ENCODE measurements around the gene ZNF790.
A peak's percentile ranks its signal among the peaks of the same experiment; 100 is the strongest.
"Not testable (repeated sequence)": the region's sequence is repeated elsewhere in the genome, so short reads cannot be mapped to it uniquely, and the experiment has no call there.

Gene ZNF790

DNA sequence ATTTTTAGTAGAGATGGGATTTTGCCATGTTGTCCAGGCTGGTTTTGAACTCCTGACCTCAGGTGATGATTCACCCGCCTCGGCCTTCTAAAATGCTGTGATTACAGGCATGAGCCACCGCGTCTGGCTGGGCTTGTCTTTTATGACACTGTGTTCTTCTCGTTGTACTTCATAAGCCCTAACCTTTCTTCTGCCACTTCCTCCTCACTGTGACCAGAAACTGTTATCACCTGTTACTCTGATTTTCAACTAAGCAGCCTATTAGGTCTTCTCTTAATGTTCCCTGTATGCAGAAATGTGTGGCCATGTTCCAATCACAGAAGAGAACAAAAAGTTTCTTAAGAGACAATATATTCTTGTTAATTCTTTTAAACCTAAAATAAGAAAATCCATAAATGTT, 16.4 kb downstream of the ZNF790 start:
- TF ChIP-seq CTCF (IDR thresholded peaks at IDR 0.05; ENCODE audit: low read depth, low read length, missing control alignments): no peak

GRCh38 chr19:36819130-36819630, 19.0 kb downstream of the ZNF790 start:
- no peak for TF ChIP-seq CTCF (IDR thresholded peaks at IDR 0.05; ENCODE audit: low read depth, low read length, missing control alignments)
- H3K27me3 ChIP-seq (replicated peaks): no peaks in the 10 kb centered on the region
- no peak overlapping the region for H3K27ac ChIP-seq
- in situ Hi-C loops (cut with HindIII; ENCODE audit: low pct_ligation_motif_present, low sequenced_read_pairs): no loop called here
- peaks cover 44% of the 10 kb centered on the region for H3K36me3 ChIP-seq (replicated peaks)
- no peak for DNase-seq
- no peak overlapping the region for H3K4me3 ChIP-seq (ENCODE audit: low read depth, low read length)

More for the DNA sequence above, 16.4 kb downstream of the ZNF790 start:
- Histone ChIP-seq H3K4me3 (ENCODE audit: low read depth, low read length) (no peak overlapping the region), H3K27ac (no peak overlapping the region), H3K27me3 (replicated peaks) (no peaks in the 10 kb centered on the region), H3K36me3 (replicated peaks) (peaks cover 57% of the 10 kb centered on the region)
- no peak for DNase-seq
- in situ Hi-C loops (cut with HindIII; ENCODE audit: low pct_ligation_motif_present, low sequenced_read_pairs): no loop called here

GRCh38 chr19:36807029-36807428, 31.2 kb downstream of the ZNF790 start:
- in situ Hi-C loops (cut with HindIII; ENCODE audit: low pct_ligation_motif_present, low sequenced_read_pairs): no loop called here
- no peak for DNase-seq

DNA sequence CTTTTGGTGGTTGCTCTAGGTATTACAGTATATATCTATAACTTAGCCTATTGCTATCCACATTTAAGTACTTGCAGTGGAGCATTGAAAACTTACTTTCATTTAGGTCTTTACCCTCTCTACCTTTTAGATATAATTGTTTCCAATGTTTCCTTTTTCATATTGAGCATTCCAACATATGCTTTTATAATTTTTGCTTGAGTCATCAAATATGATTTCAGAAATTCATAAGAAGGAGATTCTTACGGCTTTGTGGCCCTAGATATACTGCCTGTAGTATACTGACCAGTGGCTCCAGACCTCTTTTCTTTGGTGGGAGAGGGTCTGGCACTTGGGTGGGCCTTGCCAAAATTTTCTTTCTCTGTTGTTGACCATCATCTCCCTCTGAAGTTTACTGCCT, 32.8 kb downstream of the ZNF790 start:
- in situ Hi-C loops (cut with HindIII; ENCODE audit: low pct_ligation_motif_present, low sequenced_read_pairs): no loop called here
- Histone ChIP-seq H3K27me3 (replicated peaks) (no peaks in the 10 kb centered on the region), H3K27ac (no peak overlapping the region), H3K4me3 (ENCODE audit: low read depth, low read length) (no peak overlapping the region), H3K36me3 (replicated peaks) (peaks cover 4% of the 10 kb centered on the region)
- no peak for TF ChIP-seq CTCF (IDR thresholded peaks at IDR 0.05; ENCODE audit: low read depth, low read length, missing control alignments)
- DNase-seq: no peak

More at GRCh38 chr19:36807029-36807428, 31.2 kb downstream of the ZNF790 start:
- no peak overlapping the region for H3K27ac ChIP-seq
- no peak overlapping the region for H3K4me3 ChIP-seq (ENCODE audit: low read depth, low read length)
- H3K27me3 ChIP-seq (replicated peaks): no peaks in the 10 kb centered on the region
- TF ChIP-seq CTCF (IDR thresholded peaks at IDR 0.05; ENCODE audit: low read depth, low read length, missing control alignments): no peak
- H3K36me3 ChIP-seq (replicated peaks): peaks cover 4% of the 10 kb centered on the region

GRCh38 chr19:36797786-36798108, 40.4 kb downstream of the ZNF790 start:
- in situ Hi-C loops (cut with HindIII; ENCODE audit: low pct_ligation_motif_present, low sequenced_read_pairs): no loop called here
- H3K4me3 ChIP-seq (ENCODE audit: low read depth, low read length): peak overlapping the region; percentile 96
- no peak for DNase-seq
- peak overlapping the region; percentile 83 for H3K27ac ChIP-seq
- no peak for TF ChIP-seq CTCF (IDR thresholded peaks at IDR 0.05; ENCODE audit: low read depth, low read length, missing control alignments)
- H3K27me3 ChIP-seq (replicated peaks): no peaks in the 10 kb centered on the region
- H3K36me3 ChIP-seq (replicated peaks): peaks cover 4% of the 10 kb centered on the region

- no peak for TF ChIP-seq CTCF (IDR thresholded peaks at IDR 0.05; ENCODE audit: low read depth, low read length, missing control alignments)
- in situ Hi-C loops (cut with HindIII; ENCODE audit: low pct_ligation_motif_present, low sequenced_read_pairs): no loop called here
- Histone ChIP-seq H3K4me3 (ENCODE audit: low read depth, low read length) (peak overlapping the region; percentile 96), H3K27ac (peak overlapping the region; percentile 83), H3K27me3 (replicated peaks) (no peaks in the 10 kb centered on the region), H3K36me3 (replicated peaks) (peaks cover 2% of the 10 kb centered on the region)
- DNase-seq: no peak
These were observed 41.5 kb downstream of the ZNF790 start for GRCh38 chr19:36796714-36796992.

GRCh38 chr19:36791420-36792141, 46.6 kb downstream of the ZNF790 start:
- H3K27me3 ChIP-seq (replicated peaks); H3K27ac ChIP-seq; in situ Hi-C loops (cut with HindIII; ENCODE audit: low pct_ligation_motif_present, low sequenced_read_pairs); H3K36me3 ChIP-seq (replicated peaks): not testable (repeated sequence)
- H3K4me3 ChIP-seq (ENCODE audit: low read depth, low read length): peak overlapping the region; percentile 24
- peak; percentile 13 for DNase-seq
